Hepatocyte (in vitro differentiated cells): ENCODE measurements around the gene ATP8A1. TPM values are rescaled to one million over a fixed set of nuclear protein-coding genes. Genes with fewer than 3 reads are reported as not detected.

Source experiments
- DNase-seq: peaks from one replicate; pipeline ENCODE4 v3.0.0-alpha.2; 2016; ENCODE audit warnings: low spot score
- H2AFZ ChIP-seq: fragments of 200-600 bp; sonication (generic); 2 replicates; pipeline ENCODE4 v1.6.0; 2016; ENCODE audit warnings: antibody characterized with exemption, mild to moderate bottlenecking
- H3K27ac ChIP-seq: fragments of 200-600 bp; sonication (generic); 2 replicates; pipeline ENCODE4 v1.5.1; 2016; ENCODE audit warnings: mild to moderate bottlenecking
- H3K27me3 ChIP-seq: fragments of 200-600 bp; sonication (generic); 2 replicates; pipeline ENCODE4 v1.6.1; 2016
- H3K36me3 ChIP-seq: fragments of 200-600 bp; sonication (generic); replicated peaks from 2 replicates; pipeline ENCODE4 v1.5.1; 2016; ENCODE audit warnings: low read depth; ENCODE audit not compliant: insufficient read depth
- H3K4me1 ChIP-seq: fragments of 200-600 bp; sonication (generic); 2 replicates; pipeline ENCODE4 v1.5.1; 2016; ENCODE audit warnings: mild to moderate bottlenecking, moderate library complexity; ENCODE audit not compliant: insufficient read depth
- H3K4me2 ChIP-seq: fragments of 200-600 bp; sonication (generic); 2 replicates; pipeline ENCODE4 v1.6.0; 2016
- H3K4me3 ChIP-seq: fragments of 200-600 bp; sonication (generic); 2 replicates; pipeline ENCODE4 v1.5.1; 2016; ENCODE audit warnings: mild to moderate bottlenecking
- H3K79me2 ChIP-seq: fragments of 200-600 bp; sonication (generic); 2 replicates; pipeline ENCODE4 v1.6.0; 2017; ENCODE audit warnings: mild to moderate bottlenecking
- H3K9me2 ChIP-seq: fragments of 200-600 bp; sonication (generic); replicated peaks from 2 replicates; pipeline ENCODE4 v1.6.0; 2017; ENCODE audit warnings: mild to moderate bottlenecking; ENCODE audit not compliant: insufficient read depth
- H3K9me3 ChIP-seq: fragments of 200-600 bp; sonication (generic); 2 replicates; pipeline ENCODE4 v1.5.1; 2016; ENCODE audit warnings: low read depth, mild to moderate bottlenecking
- H4K20me1 ChIP-seq: fragments of 200-600 bp; sonication (generic); 2 replicates; pipeline ENCODE4 v1.6.0; 2016; ENCODE audit warnings: mild to moderate bottlenecking; ENCODE audit not compliant: insufficient read depth, poor library complexity, severe bottlenecking
- EZH2 ChIP-seq: fragments of 200-600 bp; sonication (generic); IDR thresholded peaks from 2 replicates; pipeline ENCODE4 v1.6.1; 2016; ENCODE audit warnings: antibody characterized with exemption, mild to moderate bottlenecking, borderline replicate concordance
- EZH2phosphoT487 ChIP-seq: fragments of 200-600 bp; sonication (generic); IDR thresholded peaks from one replicate; pipeline ENCODE4 v1.6.1; 2018; ENCODE audit warnings: antibody characterized with exemption, mild to moderate bottlenecking, low read depth, moderate library complexity; ENCODE audit not compliant: unreplicated experiment, severe bottlenecking
- WGBS: methylation state at CpG from one replicate; pipeline ENCODE4 v1.1.6; 2016; ENCODE audit warnings: low lambda C conversion rate; ENCODE audit errors: missing lambda C conversion rate; 5-methylcytosine and 5-hydroxymethylcytosine counted together
- polyA plus RNA-seq: library from polyadenylated mRNA; unstranded; fragments of >200 nt; fragmentation: Nextera tagmentation; extraction: Ambion mirVana; gene quantifications from 2 replicates; pipeline ENCODE4 v1.2.1, GENCODE V29; 2016
- total RNA-seq: library from RNA; depleted of rRNA; stranded (reverse); fragments of >200 nt; gene quantifications from 2 replicates; pipeline ENCODE4 v1.2.3, GENCODE V29; 2014
- TF ChIP-seq, protein P1 (sequence below): fragments of 200-600 bp; sonication (generic); IDR thresholded peaks from 2 replicates; pipeline ENCODE4 v1.5.1; 2016; ENCODE audit warnings: antibody characterized with exemption, mild to moderate bottlenecking; ENCODE audit not compliant: poor library complexity

Gene ATP8A1
- total and polyA plus RNA-seq, 2 experiments from 2014 or later = 3.3 to 42.1 TPM

DNA sequence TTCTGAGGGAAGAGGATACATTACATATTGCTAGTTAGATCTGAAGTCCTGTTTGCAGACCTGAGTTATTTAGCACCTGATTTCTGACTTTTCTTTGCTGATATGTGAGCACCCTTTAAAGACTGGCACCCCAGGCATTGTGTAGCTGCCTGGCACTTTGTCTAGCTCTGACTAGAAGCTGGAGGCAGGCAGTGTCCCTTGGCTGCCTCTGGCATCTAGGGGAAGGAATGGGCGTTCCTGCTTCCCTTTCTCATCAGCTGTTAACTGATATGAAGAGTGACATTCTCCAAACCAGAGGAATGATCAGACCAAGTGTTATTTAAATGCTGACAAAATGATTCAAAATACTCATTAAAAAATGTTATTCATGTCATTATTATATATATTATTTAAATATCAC is 289.9 kb downstream of the ATP8A1 start:
- no peak for DNase-seq
- H3K36me3 ChIP-seq = no peaks in the 10 kb centered on the region
- H3K4me1 ChIP-seq = no peaks in the 10 kb centered on the region

DNA sequence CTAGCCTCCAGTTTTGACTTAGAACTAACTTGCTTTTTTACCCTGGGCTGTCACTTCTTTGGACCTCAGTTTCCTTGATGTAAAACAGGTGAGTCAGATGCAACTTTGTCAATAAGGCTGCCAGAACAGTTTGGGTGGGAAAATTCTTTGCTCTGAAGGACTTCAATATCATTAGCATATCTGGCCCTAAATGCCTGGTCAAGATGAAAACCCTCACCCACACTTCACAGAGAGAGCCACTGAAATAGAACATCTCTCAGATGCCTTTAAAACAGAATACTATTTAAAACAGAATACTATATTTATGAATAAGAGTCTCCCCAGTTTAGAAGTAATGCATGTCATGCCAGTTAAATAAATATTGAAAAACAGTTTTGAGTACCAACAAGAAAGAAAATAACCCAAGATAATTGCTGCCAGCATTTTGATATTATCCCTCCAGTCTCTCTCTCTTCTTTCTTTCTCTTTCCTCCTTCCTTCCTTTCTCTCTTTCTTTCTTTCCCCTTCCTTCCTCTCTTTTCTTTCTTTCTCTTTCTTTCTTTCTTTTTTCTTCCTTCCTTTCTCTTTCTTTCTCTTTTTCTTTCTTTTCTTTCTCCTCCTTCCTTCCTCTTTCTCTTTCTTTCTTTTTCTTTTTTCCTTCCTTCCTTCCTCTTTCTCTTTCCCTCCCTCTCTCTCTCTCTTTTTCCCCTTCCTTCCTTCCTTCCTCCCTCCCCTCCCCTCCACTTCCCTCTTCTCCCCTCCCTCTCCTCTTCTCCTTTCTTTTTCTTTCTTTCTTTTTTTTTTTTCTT is 292.4 kb downstream of the ATP8A1 start:
- no peaks in the 10 kb centered on the region for H3K9me2 ChIP-seq
- no peaks in the 10 kb centered on the region for H3K27me3 ChIP-seq
- H3K4me3 ChIP-seq = no peak overlapping the region
- no peaks in the 10 kb centered on the region for H3K36me3 ChIP-seq
- H3K4me2 ChIP-seq = no peak overlapping the region
- H2AFZ ChIP-seq = no peak overlapping the region
- TF ChIP-seq, protein P1, sequence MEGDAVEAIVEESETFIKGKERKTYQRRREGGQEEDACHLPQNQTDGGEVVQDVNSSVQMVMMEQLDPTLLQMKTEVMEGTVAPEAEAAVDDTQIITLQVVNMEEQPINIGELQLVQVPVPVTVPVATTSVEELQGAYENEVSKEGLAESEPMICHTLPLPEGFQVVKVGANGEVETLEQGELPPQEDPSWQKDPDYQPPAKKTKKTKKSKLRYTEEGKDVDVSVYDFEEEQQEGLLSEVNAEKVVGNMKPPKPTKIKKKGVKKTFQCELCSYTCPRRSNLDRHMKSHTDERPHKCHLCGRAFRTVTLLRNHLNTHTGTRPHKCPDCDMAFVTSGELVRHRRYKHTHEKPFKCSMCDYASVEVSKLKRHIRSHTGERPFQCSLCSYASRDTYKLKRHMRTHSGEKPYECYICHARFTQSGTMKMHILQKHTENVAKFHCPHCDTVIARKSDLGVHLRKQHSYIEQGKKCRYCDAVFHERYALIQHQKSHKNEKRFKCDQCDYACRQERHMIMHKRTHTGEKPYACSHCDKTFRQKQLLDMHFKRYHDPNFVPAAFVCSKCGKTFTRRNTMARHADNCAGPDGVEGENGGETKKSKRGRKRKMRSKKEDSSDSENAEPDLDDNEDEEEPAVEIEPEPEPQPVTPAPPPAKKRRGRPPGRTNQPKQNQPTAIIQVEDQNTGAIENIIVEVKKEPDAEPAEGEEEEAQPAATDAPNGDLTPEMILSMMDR = no peak
- TF ChIP-seq EZH2phosphoT487 (no peak), EZH2 (no peak)
- no peaks in the 10 kb centered on the region for H3K4me1 ChIP-seq
- H3K27ac ChIP-seq = no peak overlapping the region
- DNase-seq = no peak
- no peaks in the 10 kb centered on the region for H3K79me2 ChIP-seq
- no peaks in the 10 kb centered on the region for H3K9me3 ChIP-seq
- H4K20me1 ChIP-seq = no peaks in the 10 kb centered on the region

More for the DNA sequence above, 289.9 kb downstream of the ATP8A1 start:
- Histone ChIP-seq H2AFZ (no peak overlapping the region), H3K9me3 (no peaks in the 10 kb centered on the region), H3K27me3 (no peaks in the 10 kb centered on the region), H4K20me1 (no peaks in the 10 kb centered on the region), H3K27ac (no peak overlapping the region), H3K9me2 (no peaks in the 10 kb centered on the region), H3K4me3 (no peak overlapping the region), H3K4me2 (no peak overlapping the region), H3K79me2 (no peaks in the 10 kb centered on the region)
- no peak for TF ChIP-seq EZH2phosphoT487
- 67% methylated on average over 1 of the region's 1 CpG for WGBS

DNA sequence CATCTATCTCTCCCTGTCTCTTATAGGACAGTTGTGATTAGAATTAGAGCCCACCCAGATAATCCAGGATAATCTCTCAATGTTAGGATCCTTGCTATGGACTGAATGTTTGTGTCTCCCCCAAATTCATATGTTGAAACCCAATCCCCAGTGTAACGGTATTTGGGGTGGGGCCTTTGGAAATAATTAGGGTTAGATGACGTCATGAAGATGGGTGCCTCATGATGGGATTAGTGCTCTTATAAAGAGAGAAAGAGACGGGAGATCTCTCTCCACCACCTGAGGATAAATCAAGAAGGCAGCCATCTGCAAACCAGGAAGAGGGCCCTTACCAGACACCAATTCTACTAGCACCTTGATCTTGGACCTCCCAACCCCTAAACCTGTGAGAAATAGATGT is 293.3 kb downstream of the ATP8A1 start:
- Histone ChIP-seq H4K20me1 (no peaks in the 10 kb centered on the region), H3K9me2 (no peaks in the 10 kb centered on the region), H3K4me3 (no peak overlapping the region), H2AFZ (no peak overlapping the region), H3K4me1 (no peaks in the 10 kb centered on the region), H3K27ac (no peak overlapping the region), H3K79me2 (no peaks in the 10 kb centered on the region), H3K36me3 (no peaks in the 10 kb centered on the region), H3K4me2 (no peak overlapping the region), H3K27me3 (no peaks in the 10 kb centered on the region), H3K9me3 (no peaks in the 10 kb centered on the region)
- no peak for DNase-seq
- whole genome bisulfite sequencing = 91% methylated on average over 3 of the region's 3 CpGs
- TF ChIP-seq, protein P1 = no peak
- TF ChIP-seq EZH2 (no peak), EZH2phosphoT487 (no peak)

DNA sequence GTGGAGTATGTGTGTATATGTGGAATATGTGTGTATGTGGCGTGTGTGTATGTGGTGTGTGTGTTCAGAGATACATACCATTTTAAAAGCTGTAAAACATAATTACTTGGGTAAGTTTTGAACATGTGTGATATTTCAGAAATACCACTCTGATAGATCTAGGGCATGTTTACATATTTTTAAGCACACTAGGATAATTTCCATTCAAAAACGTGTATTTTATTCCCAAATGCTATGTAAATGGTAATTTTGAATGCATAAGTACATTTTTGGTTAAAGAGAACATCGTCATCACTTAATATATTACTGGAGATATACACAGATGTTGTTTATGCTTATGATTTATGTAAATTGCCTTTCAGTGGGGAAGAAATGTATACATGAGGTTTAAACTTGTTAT is 294.3 kb downstream of the ATP8A1 start:
- Histone ChIP-seq H2AFZ (no peak overlapping the region), H3K27ac (no peak overlapping the region), H3K4me3 (no peak overlapping the region), H3K36me3 (no peaks in the 10 kb centered on the region), H3K79me2 (no peaks in the 10 kb centered on the region), H3K27me3 (no peaks in the 10 kb centered on the region), H3K4me2 (no peak overlapping the region), H3K4me1 (no peaks in the 10 kb centered on the region), H3K9me2 (no peaks in the 10 kb centered on the region), H4K20me1 (no peaks in the 10 kb centered on the region), H3K9me3 (no peaks in the 10 kb centered on the region)
- DNase-seq = no peak
- TF ChIP-seq EZH2 (no peak), EZH2phosphoT487 (no peak)
- TF ChIP-seq, protein P1 = no peak
- 79% methylated on average over 3 of the region's 3 CpGs for whole genome bisulfite sequencing
